HG03280 (cell line): ENCODE results near the gene SYNCRIP.
"Not testable (repeated sequence)": the region's sequence is repeated elsewhere in the genome, so short reads cannot be mapped to it uniquely, and the experiment has no call there.

Experiments
- ATAC-seq: cut with Tn5 transposase; IDR thresholded peaks from one replicate; pipeline ENCODE4 v1.9.1; 2021; ENCODE audit warnings: mild to moderate bottlenecking, moderate library complexity; ENCODE audit not compliant: unreplicated experiment

The SYNCRIP gene

DNA sequence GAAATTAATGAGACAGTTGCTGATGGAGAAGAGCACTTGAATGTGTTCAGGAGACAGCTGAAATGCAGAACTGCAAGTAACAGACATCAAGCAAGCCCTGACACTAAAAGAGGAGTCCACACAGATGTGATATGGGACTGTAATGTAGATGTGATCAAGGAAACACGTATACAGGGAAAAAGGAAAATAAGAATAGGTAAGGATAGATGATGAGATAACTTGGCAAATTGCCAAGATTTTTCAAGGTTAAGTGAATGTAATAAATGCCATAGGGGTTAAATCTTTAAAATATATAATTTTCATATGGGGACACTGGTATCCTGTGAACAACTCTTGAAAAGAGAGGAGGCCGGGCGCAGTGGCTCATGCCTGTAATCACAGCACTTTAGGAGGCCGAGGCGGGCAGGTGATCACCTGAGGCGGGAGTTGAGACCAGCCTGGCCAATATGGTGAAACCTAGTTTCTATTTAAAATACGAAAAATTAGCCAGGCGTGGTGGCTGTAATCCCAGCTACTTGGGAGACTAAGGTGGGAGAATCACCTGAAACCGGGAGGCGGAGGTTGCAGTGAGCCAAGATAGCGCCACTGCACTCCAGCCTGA is 41.9 kb downstream of the SYNCRIP start:
- ATAC-seq: no peak

DNA sequence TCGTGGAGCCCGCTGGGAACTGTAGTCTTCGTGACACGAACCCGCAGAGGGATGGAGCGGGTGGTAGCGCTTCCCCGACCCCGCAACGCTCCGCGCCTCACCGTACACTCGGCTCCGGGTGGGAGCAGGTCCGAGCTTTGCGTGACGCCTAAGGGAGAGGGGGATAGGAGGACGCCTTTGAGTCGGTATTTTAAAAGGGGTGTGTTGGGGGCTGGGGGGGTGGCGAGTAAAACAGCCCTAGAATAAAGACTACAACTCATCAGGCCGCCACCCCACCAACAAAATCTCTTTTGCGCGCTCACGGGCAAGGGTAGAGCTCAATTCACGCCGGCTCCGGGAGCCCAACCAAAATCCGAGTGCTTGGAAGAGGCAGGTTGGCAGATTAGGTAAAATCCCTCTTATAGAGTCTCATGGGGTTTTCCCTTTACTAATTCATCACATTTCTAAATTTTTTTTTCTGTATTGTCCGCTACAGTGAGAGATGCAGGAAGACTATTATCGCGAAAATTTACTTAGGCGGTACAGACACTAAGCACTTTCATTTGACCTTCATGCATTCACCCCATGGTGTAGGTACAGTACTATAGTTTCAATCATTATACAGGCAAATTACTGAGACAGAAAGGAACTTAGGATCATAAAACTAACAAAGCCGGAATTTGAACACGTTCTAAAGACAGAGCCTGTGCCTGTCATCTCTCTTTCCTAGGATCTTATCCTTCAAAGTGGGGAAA is 48.3 kb downstream of the SYNCRIP start:
- peak; percentile 6 for ATAC-seq

DNA sequence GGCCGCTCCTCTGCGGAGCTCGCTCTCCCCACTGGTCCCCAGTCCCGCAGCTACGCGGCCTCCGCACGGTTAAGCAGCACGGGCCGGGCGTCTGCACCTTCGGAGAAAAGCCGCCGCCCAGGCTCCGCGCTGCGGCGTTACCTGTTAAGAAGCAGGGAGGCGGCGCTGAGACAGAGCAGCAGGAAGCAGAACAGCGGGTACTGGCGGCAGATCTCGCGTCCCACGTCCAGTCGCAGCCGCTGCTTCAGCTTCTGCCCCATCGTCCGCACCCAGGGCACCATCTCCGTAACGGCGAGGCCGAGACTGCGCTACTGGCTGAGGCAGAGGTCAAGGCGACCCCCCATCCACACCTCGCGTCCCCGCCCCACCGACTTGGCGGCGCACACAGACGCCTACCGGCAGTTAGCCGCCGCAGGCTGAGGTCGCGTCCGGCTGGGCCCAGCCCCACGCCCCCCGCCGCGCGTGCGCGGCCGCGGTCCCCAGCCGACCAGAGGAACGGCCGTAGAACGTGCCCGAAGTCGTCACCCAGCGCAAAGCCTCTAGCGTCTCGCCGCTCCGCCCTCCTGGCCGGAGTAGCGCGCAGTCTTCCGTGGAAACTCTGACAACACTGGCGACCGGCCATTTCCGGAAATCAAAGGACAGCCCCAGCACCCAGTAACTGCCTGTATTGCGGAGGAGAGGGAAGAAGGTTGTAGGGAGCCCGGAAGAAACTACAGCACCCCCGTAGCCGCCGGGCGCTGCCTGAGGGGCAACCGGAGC is 49.1 kb downstream of the SYNCRIP start, which contains the start of gene SNX14:
SNX14 (minus strand) TSS at position 421 of the 759 bp plus-strand sequence; CDS start at position 281, 140 bp downstream.
- ATAC-seq: peak; percentile 90

DNA sequence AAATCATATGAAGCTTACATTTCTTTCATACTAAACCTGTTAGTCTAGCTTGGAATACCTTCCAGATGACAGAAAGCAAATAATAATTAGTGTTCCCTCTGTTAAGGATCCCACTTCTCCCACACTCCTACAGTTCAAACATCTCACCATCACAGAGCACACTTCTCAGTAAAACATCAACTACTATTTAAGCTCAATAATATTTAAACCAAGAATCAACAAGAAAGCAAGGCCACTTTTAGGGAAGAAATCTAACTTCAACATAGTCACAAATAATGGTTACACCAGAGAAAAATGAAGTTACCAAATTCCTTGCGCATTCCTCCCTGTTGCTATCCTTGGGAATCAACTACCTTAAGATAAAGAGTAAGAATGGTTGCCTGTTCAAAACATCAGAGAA is 50.7 kb downstream of the SYNCRIP start:
- ATAC-seq: no peak

DNA sequence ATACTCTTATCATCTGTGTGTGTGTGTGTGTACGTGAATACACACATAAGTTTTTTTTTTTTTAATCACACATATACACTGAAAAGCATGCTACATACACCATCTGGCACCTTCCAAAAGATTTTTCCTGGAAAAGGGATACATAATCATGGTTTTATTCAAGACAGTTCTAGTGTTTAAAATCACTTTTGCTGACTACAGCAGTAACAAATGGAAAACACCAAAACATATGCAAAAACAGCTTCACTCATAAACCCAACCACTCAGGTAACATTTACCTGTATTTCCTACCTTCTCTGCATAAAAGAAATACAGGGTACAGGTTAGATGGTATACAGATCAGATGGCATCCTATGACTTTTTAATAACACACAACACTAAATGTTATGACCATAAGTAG is 51.5 kb downstream of the SYNCRIP start:
- ATAC-seq: no peak

DNA sequence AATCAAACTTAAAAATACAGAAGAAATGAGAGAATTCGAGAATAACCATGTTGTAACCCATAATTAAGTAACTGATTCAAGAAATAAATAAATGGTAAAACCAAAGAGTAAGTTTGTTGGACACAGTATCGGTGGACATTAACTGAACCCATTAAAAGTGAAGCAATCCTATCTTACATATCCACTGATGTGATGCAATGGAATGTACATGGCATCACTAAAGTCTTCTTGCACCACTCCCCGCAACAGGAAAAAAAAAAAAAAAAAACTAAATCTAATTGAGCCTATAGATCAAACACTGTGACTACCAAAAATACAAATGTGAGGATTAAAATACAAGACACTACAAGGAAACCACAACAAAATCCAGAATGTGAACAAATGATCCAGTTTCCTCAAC is 56.9 kb downstream of the SYNCRIP start:
- ATAC-seq: no peak

DNA sequence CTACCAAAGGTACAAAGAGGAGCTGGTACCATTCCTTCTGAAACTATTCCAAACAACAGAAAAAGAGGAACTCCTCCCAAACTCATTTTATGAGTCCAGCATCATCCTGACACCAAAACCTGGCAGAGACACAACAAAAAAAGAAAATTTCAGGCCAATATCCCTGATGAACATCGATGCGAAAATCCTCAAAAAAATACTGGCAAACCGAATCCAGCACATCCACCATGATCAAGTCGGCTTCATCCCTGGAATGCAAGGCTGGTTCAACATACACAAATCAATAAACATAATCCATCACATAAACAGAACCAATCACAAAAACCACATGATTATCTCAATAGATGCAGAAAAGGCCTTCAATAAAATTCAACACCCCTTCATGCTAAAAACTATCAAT is 59.9 kb downstream of the SYNCRIP start:
- ATAC-seq: not testable (repeated sequence)

DNA sequence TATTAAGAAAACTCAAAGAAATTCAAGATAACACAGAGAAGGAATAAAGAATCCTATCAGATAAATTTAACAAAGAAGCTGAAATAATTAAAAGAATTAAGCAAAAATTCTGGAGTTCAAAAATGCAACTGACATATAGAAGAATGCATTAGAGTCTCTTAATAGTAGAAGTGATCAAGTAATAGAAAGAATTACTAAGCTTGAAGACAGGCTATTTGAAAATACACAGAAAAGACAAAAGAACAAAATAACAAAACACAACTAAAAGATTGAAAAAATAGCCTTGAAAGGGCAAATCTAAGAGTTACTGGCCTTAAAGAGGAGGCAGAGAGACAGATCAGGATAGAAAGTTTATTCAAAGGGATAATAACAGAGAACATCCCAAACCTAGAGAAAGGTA is 61.1 kb downstream of the SYNCRIP start:
- no peak for ATAC-seq

DNA sequence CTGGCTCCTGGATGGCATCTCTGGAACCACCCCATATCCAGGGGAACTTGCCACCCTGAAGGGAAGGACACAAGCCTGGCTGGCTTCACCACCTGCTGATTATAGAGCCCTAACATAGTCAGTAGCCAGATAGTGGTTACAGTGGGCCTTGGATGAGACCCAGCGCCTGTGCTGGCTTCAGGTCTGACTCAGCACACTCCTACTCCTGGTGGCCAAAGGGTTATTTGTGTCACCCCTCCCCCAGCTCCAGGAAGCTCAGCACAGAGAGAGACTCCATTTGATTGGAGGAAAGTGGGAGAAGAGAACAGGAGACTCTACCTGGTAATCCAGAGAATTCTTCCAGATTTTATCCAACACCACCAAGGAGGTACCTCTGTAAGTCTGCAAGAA is 61.8 kb downstream of the SYNCRIP start:
- no peak for ATAC-seq

DNA sequence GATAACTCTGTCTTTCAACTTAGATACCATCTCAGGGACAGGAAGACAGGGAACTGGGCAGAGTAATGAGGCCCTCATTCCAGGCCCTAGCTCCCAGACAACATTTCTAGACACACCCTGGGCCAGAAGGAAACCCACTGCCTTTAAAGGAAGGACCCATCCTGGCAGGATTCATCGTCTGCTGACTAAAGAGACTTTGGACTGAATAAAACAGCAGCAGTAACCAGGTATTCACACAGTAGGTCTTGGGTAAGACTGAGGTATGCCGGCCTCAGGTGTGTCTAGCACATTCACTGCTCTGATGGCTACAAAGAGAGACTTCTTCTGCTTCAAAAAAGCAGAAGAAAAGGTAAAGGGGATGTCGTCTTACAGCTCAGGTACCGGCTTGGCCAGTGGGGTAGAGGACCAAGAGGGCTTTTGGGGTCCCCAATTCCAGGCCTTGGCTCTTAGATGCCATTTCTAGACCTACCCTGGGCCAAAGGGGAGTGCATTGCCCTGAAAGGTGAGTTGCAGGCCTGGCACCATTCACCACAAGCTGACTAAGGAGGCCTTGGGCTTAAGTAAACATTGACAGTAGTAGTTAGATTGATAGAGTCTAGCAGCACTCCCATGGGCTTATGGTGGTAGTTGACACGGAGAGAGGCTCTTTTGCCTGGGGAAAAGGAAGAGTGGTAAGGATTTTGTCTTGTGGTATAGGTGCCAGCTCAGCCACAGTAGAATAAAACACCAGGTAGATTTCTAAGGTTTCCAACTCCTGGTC is 62.4 kb downstream of the SYNCRIP start:
- ATAC-seq: no peak

DNA sequence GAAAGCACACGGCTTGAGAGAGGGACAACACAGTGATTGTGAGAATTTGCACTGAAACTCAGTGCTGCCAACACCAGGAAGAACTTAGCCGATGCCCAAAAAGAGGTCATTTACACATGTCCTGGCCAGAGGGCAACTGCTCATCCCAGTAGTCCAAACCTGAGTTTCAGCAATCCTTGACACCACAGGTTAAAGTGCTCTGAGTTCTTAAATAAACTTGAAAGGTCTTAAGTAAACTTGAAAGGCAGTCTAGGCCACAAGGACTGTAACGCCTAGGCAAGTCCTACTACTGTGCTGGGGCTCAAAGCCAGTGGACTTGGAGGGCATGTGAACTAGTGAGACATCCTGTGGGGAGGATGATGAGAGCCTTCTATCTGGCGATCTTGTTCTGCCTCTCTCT is 63.1 kb downstream of the SYNCRIP start:
- no peak for ATAC-seq

DNA sequence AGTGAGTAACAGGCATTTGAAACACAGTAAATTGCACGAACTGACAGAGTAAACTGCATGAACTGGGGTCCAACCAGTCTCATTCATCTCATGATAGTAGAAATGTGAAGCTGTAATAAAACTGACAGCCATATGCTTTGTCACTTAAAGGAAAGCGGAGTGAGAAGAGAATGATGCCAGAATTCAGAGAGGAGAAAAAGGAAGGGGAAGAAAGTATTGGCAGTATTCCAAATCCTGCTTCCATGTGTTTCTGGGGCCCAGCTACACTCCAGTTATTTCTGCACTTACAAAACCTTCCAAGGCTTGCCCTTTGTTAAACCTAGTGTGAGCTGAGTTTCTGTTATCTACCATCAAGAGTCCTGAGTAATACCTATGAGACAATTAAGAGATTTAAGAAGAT is 66.2 kb downstream of the SYNCRIP start:
- ATAC-seq: no peak

DNA sequence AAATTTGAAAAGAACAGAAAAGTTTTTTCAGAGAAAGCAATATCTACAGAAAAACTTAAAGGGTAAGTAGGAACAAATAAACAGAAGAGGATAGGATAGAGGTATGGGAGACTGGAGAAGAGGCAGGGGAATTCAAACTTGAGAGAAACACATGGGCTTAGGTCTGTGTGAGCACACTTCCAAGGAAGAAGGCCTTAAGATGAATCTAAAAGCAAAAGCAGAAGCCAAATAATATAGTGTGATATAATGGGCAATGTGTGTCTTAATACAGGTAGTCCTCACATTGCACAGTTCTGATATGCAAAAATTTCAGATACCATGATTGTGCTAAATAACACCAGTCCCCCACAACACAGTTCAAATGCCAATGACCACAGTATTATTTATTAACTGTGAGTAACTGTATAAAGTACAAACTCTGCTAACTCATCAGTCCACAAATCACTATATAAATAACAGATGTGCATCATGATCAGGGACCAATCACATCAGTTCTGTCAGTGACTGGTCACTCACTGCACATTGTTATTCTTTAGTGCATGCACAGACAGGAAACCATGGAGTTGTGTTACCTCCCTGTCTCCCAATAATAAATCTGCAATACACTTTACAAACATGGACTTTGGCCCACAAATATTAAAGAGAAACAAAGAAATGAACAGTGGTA is 67.6 kb downstream of the SYNCRIP start:
- ATAC-seq: no peak

DNA sequence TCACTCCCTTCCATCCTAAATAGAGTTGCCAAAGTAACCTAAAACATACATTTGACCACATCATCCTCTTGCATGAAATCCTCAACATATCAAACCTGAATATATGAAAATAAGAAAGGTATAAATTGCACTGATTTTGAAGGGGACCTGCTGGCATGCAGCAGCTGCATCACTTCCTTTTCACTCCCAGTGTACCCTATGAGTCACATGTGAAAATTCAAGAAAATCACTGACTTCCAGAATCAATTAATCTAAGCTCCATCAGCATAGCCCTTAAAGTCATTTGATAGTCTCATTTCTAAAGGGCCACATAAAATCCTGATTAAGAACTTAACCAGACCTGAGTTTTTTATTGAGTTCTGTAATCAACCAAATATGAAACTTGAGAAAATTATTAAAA is 73.4 kb downstream of the SYNCRIP start:
- no peak for ATAC-seq

DNA sequence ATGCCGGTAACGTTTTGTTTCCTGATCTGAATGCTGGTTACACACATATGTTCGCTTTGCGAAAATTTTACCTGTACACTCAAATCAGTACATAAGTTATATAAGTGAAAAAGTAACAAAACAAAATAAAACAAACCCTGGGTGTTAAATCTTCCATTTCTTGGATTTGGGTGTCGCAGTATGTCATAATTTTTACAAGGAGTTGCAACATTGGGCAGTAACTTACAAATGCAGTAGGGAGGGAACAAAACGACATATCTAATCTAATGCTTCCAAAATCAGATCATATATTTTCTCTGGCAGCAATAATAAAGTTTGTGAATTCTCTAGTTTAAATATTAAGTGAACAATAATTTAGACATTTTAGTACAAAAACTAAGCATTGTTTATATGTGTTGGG is 74.3 kb downstream of the SYNCRIP start:
- ATAC-seq: no peak

DNA sequence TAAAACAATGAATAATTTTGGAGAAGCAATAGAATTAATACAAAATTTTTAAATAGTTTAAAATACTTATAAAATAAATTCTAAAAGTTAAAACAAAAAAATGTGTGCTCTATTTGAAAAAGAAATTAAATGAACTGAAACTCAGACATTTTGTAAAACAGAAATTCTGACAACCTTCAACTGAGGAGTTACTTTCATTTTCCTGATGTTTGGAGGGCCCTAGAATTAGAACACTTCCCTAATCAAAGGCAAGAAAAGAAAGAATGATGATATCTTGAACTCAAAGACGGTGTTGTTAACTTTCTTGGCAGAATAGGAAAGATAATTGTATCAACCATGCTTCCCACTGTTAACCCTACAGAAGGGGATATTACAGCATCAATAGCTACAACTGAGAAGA is 77.0 kb downstream of the SYNCRIP start:
- ATAC-seq: no peak

DNA sequence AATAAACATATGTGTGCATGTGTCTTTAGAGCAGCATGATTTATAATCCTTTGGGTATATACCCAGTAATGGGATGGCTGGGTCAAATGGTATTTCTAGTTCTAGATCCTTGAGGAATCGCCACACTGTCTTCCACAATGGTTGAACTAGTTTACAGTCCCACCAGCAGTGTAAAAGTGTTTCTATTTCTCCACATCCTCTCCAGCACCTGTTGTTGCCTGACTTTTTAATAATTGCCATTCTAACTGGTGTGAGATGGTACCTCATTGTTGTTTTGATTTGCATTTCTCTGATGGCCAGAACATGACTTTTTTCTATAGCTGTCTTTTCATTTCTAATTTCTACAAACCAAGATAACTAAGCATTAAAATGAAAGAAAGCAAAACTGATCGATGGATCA is 78.5 kb downstream of the SYNCRIP start:
- ATAC-seq: not testable (repeated sequence)
